Mucosa of descending colon (tissue), 3 donors: ENCODE data around the gene C1orf232. TPM values are rescaled to one million over a fixed set of nuclear protein-coding genes. Genes with fewer than 3 reads are reported as not detected.

ENCODE experiments used
- ATAC-seq: fragments of 200-7000 bp; cut with Tn5 transposase; one replicate; pipeline ENCODE4 v1.9.1; 2020; ENCODE audit warnings: mild to moderate bottlenecking, moderate library complexity
- DNase-seq, 3 donors: peaks; one replicate each; pipeline ENCODE4 v3.0.0-alpha.2; 2020
- H3K36me3 ChIP-seq: fragments of 200-600 bp; one replicate; pipeline ENCODE4 v1.8.0; 2021; ENCODE audit warnings: low read depth, mild to moderate bottlenecking
- H3K4me1 ChIP-seq: fragments of 200-600 bp; one replicate; pipeline ENCODE4 v1.8.0; 2021; ENCODE audit warnings: low read depth, mild to moderate bottlenecking
- H3K4me3 ChIP-seq: fragments of 200-600 bp; one replicate; pipeline ENCODE4 v1.8.0; 2021; ENCODE audit warnings: mild to moderate bottlenecking
- H3K9me3 ChIP-seq: fragments of 200-600 bp; one replicate; pipeline ENCODE4 v1.8.0; 2021; ENCODE audit warnings: mild to moderate bottlenecking
- CTCF ChIP-seq: fragments of 200-600 bp; IDR thresholded peaks from one replicate; pipeline ENCODE4 v1.8.0; 2022; ENCODE audit warnings: antibody characterized with exemption, mild to moderate bottlenecking
- intact Hi-C, 2 donors: fragments of 100-400 bp; cut with DNase I in 1 of 2; cut with micrococcal nuclease in 1 of 2; formaldehyde crosslinking; loops; one replicate each; pipeline versions ENCODE4 v1.11.0 to v1.11.1; 2022; cut with DNase I, micrococcal nuclease
- total RNA-seq, 3 donors: library from RNA; stranded (reverse); fragmentation: NEBNext Ultra II Directional in 2 of 3; extraction: Animal tissue kit (Norgen Biotek cat#: 25700) in 2 of 3; gene quantifications; one replicate each; pipeline versions ENCODE4 v1.2.1 to v1.2.4, GENCODE V29; 2021 to 2023
- donor health status: DM: no; HTN: no; CAD: no; lungs with moderate emphysema.
- donor health status: DM: no; HTN: no; CAD: no.
- donor health status: DM: no; HTN: yes; CAD: no.

C1orf232 gene
- total RNA-seq, 3 donors from 2014 or later, result not detected

GRCh38 chr1:26203642-26204318 is 35.0 kb upstream of the C1orf232 start:
- intact Hi-C loops, result no loop called here
- ATAC-seq (no peak), DNase-seq (no peak)
- Histone ChIP-seq H3K9me3 (no peaks in the 10 kb centered on the region), H3K4me1 (no peaks in the 10 kb centered on the region), H3K36me3 (no peaks in the 10 kb centered on the region), H3K4me3 (no peak overlapping the region)
- no peak for TF ChIP-seq CTCF

- TF ChIP-seq CTCF, result no peak
- DNase-seq (no peak), ATAC-seq (no peak)
- Histone ChIP-seq H3K4me1 (no peaks in the 10 kb centered on the region), H3K36me3 (no peaks in the 10 kb centered on the region), H3K9me3 (no peaks in the 10 kb centered on the region), H3K4me3 (no peak overlapping the region)
- intact Hi-C loops, result no loop called here
Measured at GRCh38 chr1:26200413-26200812, 31.6 kb upstream of the C1orf232 start.

GRCh38 chr1:26197813-26198212 is 29.1 kb upstream of the C1orf232 start:
- DNase-seq (no peak), ATAC-seq (no peak)
- Histone ChIP-seq H3K4me1 (no peaks in the 10 kb centered on the region), H3K9me3 (no peaks in the 10 kb centered on the region), H3K36me3 (no peaks in the 10 kb centered on the region), H3K4me3 (no peak overlapping the region)
- no peak for TF ChIP-seq CTCF
- intact Hi-C loops, result no loop called here

- no peaks in the 10 kb centered on the region for H3K36me3 ChIP-seq
- no peak for TF ChIP-seq CTCF
- no peak overlapping the region for H3K4me3 ChIP-seq
- H3K4me1 ChIP-seq, result no peaks in the 10 kb centered on the region
- intact Hi-C loops, result no loop called here
- ATAC-seq (no peak), DNase-seq (no peak)
- H3K9me3 ChIP-seq, result no peaks in the 10 kb centered on the region
Measured at GRCh38 chr1:26197301-26197700, 28.5 kb upstream of the C1orf232 start.

- no peak overlapping the region for H3K4me3 ChIP-seq
- no peak for ATAC-seq
- no peak for DNase-seq
- intact Hi-C loops, result no loop called here
- no peaks in the 10 kb centered on the region for H3K36me3 ChIP-seq
- H3K9me3 ChIP-seq, result no peaks in the 10 kb centered on the region
- H3K4me1 ChIP-seq, result no peaks in the 10 kb centered on the region
- no peak for TF ChIP-seq CTCF
Measured at GRCh38 chr1:26195805-26196204, 27.0 kb upstream of the C1orf232 start.

- intact Hi-C loops, result no loop called here
- ATAC-seq, result no peak
- no peaks in the 10 kb centered on the region for H3K4me1 ChIP-seq
- no peak for TF ChIP-seq CTCF
- H3K4me3 ChIP-seq, result no peak overlapping the region
- no peak for DNase-seq
- no peaks in the 10 kb centered on the region for H3K36me3 ChIP-seq
- no peaks in the 10 kb centered on the region for H3K9me3 ChIP-seq
Measured at GRCh38 chr1:26191739-26192138, 23.0 kb upstream of the C1orf232 start.
